GM21526 (cell line): Measurements from ENCODE around the gene SPDYE1.
"Not testable (repeated sequence)": the region's sequence is repeated elsewhere in the genome, so short reads cannot be mapped to it uniquely, and the experiment has no call there.

Source experiments
- ATAC-seq: cut with Tn5 transposase; IDR thresholded peaks from one replicate; pipeline ENCODE4 v1.9.1; 2021; ENCODE audit warnings: moderate library complexity; ENCODE audit not compliant: unreplicated experiment, low FRiP score

SPDYE1 gene

DNA sequence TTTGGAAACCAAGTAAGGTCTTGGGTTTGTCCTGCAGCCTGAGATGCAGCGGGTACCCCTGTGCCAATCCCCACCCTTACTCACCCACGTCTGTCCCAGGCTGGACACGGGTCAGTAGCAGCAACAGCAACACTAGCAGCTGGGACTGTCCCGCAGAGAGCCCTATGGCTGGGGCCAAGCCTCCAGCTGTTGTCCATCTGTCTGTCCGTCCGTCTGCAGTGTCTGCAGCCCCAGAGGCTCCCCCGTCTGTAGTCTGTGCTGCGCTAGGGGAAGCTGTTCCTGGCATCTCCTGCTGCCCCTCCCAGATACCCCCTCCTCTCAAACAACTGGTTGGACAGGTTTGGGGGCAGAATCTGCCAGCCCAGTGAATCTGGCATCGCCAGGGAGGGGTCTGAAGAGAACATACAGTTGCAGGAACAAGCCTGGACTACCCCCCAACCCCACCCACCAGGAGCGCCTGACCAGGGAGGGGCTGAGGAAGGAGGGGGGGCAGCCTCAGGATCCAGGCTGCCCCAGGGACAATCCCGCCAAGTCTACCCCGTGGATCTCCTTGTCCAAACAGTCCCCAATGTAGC, 7.6 kb upstream of the SPDYE1 start:
- ATAC-seq, result not testable (repeated sequence)

DNA sequence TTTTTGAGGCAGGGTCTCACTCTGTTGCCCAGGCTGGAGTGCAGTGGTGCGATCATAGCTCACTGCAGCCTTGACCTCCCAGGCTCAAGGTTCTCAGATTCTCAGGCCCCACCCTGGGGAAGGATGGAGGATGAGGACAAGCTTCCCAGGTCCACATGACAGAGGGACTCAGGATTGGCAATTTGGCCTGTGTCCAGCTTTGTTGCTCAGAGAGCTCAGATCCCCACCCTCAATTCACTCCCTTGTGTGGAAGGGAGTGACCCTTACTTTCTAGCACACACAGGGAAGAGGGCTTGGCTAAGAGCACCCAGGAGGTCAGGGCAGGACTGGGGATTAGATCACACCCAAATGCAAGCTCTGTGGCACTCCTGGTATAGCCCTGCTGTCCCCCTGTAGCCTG, 6.9 kb upstream of the SPDYE1 start:
- not testable (repeated sequence) for ATAC-seq

DNA sequence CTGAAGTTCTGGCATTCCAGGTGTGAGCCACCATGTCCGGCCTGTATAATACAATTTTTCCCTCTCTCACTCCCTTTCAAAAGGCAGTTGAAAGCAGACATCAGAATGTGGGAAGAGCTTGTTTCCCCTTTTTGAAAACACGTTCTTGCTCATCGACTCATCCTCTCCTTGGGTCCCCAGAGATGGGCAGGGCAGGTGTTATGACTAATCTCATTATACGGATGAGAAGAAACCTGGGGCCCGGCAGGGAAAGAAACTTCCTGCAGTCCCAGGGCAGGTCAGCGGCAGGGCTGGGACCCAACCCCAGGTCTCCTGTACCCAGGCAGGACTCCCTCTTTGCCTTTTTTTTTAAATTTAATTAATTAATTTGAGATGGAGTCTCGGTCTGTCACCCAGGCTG, 4.8 kb upstream of the SPDYE1 start:
- ATAC-seq, result peak; percentile 71

DNA sequence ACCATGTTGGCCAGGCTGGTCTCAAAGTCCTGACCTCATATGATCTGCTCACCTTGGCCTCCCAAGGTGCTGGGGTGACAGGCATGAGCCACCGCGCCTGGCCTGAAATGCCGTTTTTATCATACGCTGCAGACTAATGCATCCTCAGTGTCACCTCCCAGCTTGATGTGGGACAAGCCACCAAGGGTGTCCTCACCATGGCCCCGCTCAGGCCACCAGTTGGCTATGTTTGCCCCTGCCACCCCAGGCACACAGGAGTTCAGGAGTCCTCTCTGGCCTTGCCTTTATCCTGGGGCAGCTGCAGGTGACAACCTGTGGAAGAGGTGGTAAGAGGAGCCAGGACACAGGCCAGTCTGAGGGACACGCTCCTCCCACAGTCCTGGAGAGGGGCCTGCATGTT, 3.0 kb upstream of the SPDYE1 start:
- ATAC-seq, result not testable (repeated sequence)

DNA sequence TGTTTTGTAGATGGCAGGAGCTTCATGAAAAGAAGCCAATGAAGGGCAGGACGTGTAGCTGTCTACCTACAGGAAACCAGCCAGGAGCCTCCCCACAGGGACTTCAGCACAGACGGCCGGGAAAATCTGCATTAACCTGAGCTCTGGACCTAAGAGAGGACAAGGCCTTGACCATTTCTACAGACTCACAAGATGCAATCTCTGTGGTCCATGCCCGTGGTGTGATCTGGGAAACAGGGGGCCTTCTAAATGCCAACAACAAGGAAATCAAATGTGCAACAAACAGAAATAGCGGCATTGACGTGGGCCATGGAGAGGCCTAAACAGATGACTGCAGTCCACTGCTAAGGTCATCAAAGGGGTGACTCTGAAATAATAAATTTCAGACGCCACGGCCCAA, 14.4 kb downstream of the SPDYE1 start:
- not testable (repeated sequence) for ATAC-seq

DNA sequence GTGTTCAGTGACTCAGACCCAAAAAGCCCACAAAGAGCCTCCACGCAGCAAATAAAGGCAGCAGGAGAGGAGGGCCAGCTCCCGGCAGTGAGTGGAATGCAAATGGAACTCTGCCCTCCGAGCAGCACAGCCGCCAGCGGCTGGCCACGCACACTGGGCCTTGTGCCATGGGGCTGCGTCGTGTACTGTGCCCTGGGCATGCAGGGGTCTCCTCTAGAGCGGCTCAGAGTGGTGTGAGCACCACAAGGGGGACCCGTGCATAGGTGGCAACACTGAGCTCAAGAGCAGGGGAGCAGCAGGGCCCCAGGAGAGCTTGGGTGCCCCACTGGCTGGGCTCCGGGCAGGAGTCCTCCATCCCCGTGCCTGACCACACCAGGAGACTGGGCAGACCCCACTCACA, 17.4 kb downstream of the SPDYE1 start:
- not testable (repeated sequence) for ATAC-seq

DNA sequence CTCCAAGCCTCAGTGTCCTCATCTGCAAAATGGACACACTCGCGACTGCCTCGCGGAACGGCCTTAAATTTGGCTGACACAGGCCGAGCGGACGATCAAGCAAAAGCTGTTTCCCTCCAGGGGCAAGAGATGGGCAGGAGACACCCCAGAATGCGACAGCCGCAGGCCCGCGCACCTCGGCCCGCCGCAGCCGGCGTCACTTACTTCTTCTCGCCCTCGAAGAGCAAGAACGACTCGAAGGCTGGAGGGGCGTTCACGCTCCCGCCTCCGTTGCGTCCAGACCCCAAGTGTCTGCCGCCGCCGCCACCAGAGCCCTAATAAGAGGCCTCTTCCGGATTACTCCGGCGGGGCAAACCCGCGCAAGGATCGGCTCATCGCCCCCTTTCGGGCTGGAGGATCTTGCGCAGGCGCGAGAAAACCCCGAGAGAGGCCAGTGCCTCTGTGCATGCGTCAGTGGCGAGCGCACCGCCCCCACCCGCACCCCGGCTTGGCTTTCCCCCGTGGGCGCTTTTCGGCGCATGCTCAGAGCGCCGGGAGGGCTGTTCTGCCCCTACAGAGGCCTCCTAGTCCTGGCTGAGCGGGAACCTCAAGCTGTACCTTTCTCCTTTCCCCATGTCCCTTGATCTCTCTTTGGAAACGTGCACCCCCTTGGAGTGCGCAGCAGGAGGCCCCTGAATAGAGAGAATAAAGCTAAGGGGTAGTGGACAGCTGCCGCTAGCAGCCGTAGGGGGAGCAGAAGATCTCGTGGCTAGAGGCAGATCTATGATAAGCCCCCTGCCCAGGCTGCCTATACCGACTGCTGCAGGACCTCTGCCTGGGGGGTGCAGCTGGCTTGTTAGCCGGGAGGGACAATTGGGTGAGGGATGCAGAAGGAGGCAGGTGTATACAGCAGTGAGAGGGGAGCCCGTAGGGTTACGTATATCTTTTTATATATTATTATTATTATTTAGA, 21.4 kb downstream of the SPDYE1 start:
- peak; percentile 89 for ATAC-seq

DNA sequence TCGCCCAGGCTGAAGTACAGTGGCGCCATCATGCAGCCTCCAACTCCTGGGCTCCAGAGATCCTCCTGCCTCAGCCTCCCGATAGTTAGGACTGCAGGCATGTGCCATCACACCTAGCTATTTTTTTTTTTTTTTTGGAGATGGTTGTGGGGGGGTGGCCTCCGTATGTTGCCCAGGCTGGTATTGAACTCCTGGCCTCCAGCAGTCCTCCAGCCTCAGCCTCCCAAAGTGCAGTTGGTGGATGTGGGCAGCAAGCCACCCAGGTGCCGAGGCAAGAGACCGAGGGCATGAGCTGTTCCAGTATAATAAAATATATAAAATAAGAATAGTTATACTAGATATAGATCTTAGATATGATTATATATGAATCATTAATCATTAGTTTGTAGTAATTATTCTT, 22.1 kb downstream of the SPDYE1 start:
- not testable (repeated sequence) for ATAC-seq

DNA sequence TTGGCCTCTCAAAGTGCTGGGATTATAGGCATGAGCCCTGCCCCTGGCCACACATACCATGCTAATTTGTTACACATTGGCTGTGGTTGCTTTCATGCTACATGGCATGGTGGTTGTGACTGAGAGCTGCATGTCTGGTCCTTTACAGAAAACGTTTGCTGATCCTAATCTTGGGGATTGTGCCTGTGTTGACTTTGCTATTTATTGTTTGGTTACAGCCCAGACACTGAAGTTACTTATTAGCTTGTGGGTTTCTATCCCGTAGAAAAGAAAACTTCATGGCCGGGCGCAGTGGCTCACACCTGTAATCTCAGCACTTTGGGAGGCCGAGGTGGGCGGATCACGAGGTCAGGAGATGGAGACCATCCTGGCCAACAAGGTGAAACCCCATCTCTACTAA, 24.4 kb downstream of the SPDYE1 start:
- ATAC-seq, result not testable (repeated sequence)

DNA sequence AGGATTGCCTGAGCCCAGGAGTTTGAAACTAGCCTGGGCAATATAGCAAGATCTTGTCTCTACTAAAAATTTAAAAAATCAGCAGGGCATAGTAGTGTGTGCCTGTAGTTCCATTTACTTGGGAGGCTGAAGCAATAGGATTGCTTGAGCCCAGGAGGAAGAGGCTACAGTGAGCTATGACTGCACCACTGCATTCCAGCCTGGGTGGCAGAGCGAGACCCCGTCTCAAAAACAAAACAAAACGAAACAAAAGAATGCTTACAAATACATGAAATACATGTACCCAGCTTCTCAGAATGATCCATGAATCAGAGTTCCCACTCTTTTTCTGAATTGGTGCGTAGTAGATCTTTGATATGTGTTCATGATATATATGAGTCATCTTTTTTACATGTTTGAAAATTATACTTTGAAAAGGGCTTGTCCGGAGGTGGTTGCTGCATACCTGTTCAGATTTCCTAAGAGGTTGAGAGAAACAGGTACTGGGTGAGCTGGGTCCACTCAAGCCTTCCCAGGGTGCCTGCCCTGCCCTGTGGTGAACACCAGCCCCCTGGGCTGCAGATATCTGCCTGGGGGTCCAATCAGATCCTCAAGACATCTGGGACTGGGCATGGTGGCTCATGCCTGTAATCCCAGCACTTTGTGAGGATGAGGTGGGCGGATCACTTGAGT, 25.2 kb downstream of the SPDYE1 start:
- ATAC-seq, result not testable (repeated sequence)

DNA sequence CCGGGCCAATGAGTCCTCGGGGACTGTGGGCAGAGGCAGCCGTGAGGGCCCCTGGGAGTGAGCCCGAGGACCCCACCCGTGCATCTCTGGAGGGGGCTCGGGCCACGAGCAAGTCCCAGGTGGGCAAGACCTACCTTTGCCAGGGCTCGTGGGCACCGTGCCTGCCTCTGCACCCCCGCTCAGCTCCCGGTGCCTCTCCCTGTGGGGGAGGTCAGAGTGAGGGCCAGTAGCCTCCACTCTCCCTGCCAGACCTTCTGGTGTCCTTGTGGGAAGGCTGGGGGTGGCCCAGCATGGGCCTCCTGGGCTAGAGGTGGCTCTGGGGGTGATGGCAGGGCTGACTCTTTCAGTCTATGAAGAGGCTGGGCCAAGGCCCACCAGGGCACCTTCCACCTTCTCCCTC, 31.7 kb downstream of the SPDYE1 start:
- ATAC-seq, result not testable (repeated sequence)

DNA sequence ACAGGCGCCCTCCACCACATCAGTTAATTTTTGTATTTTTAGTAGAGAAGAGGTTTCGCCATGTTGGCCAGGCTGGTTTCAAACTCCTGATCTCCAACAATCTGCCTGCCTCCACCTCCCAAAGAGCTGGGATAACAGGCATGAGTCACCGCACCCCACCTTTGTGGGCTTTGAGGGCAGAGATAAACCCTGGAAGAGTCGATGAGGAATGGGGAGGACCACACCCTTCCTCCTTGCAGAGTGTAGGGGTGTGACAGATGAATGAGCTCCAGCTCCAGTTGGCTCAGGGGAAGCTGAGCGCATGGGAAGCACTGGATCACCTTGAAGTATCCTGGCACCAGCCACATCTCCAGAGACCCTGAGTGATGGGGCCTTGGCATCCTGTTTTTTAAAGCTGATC, 32.3 kb downstream of the SPDYE1 start:
- not testable (repeated sequence) for ATAC-seq

DNA sequence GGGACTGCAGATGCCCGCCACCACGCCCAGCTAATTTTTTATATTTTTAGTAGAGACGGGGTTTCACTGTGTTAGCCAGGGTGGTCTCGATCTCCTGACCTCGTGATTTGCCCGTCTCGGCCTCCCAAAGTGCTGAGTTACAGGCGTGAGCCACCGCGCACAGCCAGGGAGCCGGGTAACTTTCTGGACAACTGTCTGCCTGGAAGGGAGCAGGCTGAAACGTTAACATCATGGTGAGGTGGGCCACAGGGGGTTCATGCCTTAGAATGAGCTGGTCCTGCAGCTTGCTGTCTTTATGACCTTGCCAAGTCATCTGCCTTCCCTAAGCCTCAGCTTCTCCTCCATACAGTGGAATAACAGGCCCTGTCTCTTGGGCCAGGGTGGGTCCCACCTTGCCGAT, 33.6 kb downstream of the SPDYE1 start:
- not testable (repeated sequence) for ATAC-seq

DNA sequence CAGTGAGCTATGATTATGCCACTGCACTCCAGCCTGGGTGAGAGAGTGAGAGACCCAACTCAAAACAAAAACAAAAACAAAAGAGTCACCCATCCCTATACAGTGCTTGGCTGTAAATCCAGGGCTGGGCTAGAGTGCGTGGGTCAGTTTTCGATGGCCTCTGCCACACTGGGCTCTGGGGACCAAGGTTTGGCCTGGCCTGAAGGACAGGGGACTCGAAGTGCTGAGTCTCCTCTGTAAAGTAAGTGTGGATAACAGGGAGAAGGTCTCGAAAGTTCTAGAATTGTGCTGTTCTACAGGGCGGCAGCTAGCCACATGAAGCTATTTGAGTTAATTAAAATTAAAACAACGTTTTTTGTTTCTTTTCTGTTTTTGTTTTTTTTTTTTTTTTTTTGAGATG, 34.3 kb downstream of the SPDYE1 start:
- not testable (repeated sequence) for ATAC-seq

DNA sequence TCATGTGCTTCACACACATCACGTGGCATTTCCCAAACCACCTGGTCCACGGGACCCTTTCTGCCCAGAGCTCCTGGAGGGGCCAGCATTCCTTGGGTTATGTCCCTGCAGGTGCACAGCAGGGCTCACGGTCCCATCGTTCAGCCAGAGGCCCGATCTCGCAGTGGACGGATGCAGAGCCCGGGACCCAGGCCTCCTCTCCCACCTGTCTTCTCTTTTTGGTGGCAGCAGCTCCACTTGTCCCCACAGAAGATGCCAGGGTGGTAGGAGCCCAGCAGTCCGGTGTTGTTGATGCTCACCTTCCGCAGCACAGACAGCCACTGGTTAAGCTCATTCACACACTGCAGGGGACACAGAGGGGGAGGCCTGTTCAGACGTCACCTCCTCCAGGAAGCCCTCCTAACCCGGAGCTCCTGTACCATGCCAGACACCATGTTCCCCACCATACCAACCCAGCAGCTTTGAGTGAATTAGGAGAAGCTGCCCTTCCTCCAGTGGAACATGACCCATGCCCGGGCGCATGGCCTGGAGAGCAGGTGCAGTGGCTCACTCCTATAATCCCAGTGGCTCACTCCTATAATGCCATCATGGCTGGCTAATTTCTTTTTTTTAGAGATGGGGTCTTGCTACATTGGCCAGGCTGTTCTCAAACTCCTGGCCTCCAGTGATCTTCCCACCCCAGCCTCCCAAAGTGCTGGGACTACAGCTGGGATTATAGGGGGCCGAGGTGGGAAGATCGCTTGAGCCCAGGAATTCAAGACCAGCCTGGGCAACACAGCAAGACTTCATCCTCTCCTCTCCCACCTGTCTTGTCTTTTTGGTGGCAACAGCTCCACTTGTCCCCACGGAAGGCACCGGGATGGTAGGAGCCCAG, 36.5 kb downstream of the SPDYE1 start:
- not testable (repeated sequence) for ATAC-seq

DNA sequence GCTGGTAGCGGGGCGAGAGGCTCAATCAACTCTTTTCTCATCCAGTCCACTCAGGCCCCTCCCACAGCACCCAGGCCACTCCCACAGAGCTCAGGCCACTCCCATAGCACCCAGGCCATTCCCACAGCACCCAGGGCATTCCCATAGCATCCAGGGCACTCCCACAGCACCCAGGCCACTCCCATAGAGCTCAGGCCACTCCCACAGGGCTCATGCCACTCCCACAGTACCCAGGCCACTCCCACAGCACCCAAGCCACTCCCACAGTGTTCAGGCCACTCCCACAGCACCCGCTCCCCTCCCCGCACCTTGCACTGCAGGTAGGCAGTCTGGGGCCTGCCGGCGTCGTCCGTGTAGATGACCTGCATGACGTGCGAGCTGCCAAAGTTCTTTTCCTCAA, 38.7 kb downstream of the SPDYE1 start:
- not testable (repeated sequence) for ATAC-seq

DNA sequence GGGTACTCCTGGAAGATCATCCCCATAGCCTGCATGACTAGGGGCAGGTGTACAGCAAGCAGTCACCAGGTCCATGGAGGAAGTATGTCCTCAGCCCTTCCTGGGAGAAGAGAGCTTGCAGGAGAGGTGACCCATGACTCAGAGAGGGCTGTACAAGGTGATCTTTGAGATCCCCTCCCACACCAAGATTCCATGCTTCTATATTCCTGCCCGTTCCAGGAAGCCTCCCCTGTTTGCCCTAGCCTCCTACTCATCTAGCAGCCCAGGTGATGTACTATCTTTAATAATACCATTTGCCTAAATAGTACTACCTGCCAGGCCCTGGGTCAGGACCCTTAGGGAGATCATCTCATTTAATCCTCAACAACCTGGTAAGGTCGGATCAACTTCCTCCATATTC, 40.3 kb downstream of the SPDYE1 start:
- ATAC-seq, result not testable (repeated sequence)

DNA sequence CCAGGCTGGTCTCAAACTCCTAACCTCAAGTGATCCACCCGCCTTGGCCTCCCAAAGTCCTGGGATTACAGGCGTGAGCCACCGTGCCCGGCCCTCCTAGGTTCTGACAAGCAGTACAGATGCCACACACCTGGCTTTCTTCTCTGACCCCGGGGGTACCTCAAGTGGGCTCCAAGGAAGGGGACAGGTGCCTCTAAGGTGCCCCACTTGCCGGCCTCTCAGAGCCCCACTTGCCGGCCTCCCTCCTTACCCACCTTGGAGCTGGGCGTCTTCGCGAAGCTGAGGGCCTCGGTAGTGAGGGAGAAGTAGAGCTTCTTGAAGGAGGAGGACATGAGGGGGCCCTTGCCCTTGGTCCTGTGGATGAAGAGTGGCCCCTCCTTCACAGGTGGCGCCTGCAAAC, 40.9 kb downstream of the SPDYE1 start:
- not testable (repeated sequence) for ATAC-seq

DNA sequence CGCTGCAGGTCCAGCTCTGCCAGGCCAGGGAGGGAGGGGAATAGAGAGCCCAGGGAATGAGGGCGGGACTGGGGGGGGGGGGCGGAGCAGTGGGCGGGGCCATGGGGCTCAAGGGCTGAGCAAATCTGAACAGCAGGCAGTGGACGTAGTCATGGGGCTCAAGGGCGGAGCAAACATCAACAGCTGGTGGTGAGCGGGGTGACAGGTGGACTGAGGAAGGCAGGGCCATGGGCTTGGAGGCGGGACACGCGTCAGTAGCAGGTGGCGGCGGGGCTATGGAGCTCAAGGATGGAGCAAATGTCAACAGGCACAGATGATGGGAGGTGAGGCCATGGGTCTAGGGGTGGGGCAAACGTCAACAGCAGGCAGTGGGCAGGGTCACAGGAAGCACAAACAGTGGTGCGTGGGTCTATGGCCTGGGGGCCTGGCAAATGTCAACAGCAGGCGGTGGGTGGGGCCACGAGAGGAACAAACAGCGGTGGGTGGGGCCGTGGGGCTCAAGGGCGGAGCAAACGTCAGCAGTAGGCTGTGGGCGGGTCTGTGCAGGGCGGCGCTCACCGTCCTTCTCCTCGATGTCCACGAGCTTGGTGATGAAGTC, 41.4 kb downstream of the SPDYE1 start:
- peak; percentile 49 for ATAC-seq
